Stimulated activated CD4-positive, alpha-beta T cell treated with anti-CD3 and anti-CD28 coated beads, Interleukin-4, amount 100 ng/mL, for 1 hour (primary cell): ENCODE data around the gene PLA2G12A.

Experiments
- DNase-seq: peaks from one replicate; pipeline ENCODE4 v3.0.0-alpha.2; 2020

PLA2G12A gene

DNA sequence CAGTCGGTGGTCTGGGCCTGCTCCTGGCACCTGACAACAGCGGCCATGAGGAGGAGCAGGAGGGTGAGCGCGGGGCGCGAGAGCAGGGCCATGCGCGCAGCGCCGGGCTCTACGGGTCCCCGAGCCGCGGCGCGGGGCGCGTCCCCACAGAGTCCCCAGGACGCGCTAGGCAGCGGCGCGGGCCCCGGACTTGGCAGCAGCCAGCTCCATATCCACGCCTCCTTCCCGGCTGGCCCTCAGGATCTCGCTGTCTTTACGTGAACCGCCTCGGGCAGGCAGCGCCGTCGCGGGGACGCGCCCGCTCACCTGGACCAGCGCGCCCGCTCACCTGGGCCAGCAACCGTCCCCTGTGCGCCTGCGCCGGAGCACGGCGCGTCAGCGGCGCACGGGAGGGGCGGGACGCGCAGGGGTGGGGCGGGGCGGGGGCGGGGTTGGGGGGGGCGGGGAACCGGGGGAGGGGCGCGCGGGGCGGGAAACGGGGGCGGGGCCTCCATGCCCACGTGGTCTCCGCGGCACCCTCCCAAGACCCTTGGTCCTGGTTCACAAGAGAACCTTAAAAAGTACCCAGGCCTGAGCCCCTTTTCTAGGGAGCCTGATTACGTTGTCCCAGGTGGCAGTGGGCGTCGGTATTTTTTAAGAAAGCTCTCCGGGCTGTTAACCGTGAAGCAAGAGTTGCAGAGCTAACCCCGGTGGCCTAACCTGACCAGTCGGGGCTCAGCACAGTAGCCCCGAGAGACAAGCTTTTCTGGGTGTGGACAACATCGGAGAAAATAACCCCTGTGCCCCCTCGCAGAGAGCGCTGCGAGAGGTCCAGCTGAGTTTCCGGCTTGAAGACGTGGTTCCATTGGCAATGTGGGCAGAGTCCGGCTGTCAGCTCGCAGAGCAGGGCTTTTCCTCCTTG is at the start of gene PLA2G12A:
Gene PLA2G12A (minus strand): TSS at position 353 of the 901 bp plus-strand sequence. CDS start 261 bp downstream, at position 92.
- DNase-seq: peak; percentile 77

DNA sequence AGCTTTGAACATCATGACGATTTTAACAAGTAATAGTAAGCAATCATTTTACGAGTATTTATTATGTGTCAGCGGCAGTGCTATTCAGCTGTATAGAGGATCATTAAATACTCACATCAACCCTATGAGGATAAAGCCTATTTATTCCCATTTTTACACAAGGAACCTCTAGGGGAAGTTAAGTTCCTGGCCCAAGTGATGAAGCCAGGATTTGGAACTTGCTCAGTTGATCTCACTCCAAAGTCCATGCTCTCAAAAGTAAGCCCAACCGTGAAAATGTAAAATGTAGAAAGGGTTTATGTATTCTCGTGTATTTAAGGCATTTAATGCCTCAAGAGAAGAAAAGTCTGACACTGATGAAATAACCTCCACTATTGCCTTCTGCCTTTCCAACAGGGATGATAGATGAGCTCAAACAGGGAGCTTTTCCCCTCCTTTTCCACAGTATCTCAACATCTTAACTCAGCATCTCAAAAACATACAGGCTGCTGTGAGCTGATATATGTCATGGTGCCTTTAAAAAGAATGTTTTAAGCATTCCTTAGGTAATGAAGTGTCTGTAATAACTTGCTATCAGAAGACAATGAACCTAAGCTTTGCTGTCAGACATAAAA is 35.0 kb upstream of the PLA2G12A start:
- DNase-seq: no peak

DNA sequence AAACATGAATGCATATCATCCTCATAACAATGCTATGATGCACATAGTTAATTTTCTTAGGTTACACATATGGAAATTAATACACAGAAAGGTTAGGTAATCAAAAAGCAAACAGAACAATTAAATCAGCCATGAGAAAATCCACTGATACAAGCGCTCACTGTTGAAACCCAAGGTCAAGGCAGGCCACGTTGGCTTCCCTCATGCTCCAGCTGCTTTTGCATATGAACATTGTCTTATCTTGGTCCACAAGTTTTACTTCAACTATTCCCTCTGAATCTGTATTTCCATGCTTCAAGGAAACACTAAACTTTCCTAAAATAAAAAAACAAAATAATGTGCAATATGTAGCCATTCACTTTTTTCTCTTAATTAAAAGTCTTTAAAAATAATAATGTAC is 34.5 kb upstream of the PLA2G12A start:
- DNase-seq: no peak

DNA sequence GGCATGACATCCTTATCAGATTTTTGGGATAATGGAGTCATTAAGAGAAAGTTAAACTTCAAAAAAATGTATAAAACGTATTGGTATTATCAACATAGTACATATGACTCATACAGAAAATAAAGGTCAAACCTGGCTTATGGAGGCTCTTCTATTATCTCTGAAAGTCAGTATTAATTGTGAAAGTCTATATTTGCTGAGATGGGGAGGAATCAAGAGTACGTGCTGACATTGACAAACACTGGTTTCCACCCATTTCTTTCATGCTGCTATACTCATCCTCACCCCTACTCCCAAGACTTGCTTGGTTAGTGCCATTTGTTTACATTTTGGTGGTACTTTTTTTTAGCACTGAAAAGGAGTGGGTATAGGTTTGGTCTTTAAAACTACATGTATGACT is 30.8 kb upstream of the PLA2G12A start:
- no peak for DNase-seq

DNA sequence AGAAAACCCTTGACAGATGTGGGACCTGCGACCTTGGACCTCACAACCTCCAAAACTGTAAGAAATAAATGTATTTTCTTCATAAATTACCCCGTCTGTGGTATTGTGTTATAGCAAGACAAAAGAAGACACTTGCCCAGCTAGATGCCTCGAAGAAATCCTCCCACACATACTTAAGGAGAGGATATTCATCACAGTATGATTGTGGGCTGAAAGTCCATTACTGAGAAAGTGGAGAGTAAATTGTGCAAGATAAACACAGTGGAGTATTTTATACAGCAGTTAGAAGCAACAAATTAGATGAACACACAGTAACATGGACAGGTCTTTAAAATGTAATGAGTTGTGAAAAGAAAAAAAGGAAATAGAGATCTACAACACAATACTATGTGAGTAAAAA is 25.8 kb upstream of the PLA2G12A start:
- DNase-seq: no peak

DNA sequence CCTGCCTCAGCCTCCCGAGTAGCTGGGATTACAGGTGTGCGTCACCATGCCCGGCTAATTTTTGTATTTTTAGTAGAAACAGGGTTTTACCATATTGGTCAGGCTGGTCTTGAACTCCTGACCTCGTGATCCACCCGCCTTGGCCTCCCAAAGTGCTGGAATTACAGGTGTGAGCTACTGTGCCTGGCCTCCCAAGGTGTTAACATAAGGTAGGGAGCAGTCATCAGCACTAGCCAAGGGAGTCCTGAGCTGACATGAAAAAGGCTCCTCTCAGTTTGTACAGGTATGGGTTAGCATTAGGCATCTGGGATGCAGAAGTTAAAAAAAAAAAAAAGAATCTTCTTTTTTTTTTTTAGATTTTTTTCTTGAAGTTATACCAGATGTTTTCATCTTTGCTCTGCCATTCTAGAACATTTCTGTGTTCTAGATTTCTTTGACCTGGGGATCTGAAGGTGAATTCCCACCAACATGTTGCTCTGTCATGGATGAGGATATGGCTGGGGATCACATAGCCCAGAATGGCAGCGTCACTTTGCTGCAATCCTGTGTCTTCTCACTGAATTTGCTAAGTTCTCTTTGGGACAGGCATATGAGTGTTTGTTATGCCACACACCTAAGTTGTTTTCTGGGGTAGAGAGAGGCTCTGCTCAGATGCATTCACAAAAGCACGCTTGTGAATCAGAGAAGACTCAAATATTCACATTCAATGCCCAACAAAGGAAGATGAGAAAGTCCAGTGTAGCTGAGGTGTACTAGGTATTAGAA is 24.4 kb upstream of the PLA2G12A start:
- DNase-seq: no peak

DNA sequence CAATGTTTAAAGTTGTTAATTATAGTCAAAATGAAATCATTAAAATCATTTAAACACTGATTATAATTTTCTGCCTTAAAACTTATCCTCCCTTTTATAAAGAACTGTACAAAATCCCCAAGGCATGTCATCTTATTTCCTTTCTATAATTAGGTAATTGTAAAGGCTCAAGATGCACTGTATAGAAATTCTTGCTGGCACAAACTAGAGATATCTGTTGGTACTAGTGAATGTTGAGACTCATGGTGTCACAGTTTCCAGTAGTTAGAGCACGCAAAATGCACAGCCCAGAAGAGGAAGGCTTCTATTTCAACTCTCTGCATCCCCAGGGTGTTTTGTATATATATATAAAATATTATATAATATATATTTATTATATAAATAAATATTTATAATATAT is 22.7 kb upstream of the PLA2G12A start:
- no peak for DNase-seq

DNA sequence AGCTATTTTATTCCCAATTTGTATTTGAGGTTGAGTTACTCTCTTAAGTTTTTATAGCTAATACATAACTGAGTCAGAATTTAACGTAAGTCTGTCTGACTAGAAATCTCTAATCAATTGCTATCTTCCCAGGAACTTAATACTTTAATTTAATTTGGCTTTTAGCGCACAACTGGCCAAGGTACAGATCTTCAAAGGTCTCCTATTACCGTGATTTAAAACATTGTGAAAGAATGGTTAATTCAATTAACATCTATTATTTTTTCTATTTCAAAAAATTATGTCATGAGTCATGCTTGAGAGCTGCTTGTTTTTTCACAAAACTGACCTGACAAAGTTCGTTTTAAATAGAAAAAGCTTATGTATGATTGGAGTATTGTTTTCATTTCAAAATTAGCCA is 22.0 kb upstream of the PLA2G12A start:
- no peak for DNase-seq

DNA sequence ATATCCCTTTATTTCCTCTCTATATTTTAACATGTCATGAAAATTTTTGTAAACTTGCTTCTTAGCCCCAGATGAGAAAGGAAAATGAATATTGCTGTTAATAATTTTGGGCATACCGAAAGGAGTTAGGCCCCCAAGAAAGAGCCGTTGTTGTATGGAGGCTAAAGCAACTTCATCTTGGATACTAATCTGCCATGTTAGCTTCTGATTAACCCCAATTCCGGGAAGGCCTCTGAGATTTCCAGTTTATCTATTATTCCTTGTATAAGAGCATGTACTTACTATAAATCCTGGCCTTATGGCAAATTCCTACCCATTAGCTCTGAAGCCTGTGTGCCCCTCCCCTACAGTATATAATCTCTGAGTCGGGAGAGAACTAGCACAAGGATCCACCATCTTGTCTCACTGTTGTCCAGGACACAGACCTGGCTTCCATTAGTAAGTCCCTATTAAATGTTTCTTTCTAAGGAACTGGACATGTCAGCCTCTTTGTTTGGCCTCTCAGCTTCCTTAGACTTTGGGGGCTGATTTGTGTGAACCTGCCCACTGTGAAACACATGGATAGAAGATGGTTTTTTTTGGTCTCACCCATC is 20.9 kb upstream of the PLA2G12A start:
- no peak for DNase-seq

DNA sequence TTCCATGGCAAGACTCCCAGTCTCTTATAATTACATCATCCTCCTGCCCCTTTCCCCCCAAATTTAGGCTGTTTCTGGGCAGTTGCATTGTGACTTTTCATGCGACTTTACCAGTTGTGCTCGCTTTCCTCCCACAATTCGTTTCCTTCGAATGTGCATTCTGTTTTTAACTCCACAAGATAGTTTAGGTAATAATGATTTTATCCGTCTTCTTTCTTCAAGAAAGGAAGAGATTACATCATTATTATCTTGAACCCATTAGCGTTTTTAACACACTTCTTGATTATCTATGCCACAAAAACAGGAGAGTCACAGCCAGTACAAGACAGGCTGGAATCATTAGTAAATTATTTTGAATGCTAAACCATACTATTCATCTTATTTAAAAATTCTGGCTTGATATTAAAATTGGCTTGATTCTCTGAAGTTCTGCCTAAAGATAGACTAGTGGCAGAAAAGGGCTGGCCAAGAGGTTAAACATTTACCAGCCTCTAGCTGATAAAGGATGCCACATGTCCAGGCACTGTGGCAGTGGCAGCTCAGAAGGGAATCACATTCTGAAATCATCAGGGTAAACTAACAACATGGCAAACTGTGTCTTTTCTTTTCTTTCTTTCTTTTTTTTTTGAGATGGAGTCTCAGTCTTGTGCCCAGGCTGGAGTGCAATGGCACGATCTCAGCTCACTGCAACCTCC is 19.7 kb upstream of the PLA2G12A start:
- no peak for DNase-seq

DNA sequence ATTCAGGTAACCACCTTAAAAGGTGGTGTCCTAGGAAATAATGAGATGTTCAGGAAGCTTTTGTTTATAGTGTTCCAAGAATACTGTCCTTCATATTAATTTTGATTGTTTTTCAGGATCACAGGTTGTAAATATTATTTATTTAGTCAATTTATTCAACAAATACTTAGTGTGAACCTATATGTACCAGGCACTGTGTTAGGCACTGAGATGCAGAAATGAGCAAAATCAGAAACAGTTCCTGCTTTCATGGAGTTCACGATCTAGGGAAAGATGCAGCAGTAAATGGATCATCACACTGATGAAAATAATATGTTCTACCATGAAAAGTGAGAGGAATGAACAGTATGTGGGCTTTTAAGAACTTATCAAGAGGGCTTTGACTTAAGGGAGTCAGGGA is 18.2 kb upstream of the PLA2G12A start:
- no peak for DNase-seq

DNA sequence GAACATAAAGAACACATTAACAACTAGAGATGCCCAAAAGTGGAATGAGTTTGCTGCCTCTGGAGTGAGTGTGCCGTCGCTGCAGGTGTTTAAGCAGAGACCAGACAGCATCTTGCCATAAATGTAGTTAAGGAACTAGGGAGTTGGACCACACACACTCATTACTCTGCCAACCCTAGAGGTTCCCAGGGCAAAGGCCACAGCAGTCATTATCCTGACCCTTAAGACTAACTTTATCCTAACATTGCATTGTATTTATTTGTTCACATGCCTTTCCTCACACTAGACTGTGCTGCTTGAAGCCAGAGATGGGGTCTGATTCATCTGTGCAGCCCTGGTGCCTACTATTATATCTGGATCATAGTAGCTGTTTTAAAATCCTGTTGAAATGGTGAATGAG is 16.9 kb upstream of the PLA2G12A start:
- DNase-seq: no peak

DNA sequence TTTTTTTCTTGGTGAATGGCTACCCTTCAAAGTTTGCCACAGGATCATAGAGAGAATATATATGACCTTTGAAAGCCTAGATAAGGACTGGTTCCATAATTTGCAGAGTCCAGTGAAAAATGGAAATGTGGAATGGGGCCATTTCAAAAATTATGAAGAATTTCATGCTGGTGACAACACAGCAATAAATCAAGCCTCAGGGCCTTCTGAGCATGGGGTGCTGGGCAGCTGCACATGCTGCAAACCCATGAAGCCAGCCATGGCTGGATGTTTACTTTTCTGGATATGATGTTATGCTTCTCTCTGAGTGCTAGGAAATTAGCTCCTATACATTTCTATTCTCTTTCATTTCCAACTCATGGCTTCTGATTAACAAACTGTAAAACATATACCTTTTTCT is 16.0 kb upstream of the PLA2G12A start:
- no peak for DNase-seq

DNA sequence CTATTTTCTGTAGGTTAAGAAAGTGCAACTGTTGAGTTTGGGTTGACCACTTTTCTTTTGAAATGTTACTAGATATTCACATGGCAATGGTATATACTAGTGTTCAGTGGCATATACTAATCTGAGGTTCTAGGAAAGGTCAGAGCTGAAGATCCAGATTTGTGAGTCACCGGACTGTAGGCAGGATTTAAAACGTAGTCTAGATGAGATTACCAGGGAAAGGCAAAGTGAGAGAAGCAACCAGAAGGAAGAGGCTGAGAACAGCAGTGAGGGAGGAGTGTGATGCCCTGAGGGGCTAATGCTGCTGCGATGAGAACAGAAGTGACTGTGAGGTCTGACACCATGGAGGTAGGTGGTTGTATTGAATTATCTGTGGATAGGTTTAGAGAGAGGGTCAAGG is 9.7 kb upstream of the PLA2G12A start:
- no peak for DNase-seq

DNA sequence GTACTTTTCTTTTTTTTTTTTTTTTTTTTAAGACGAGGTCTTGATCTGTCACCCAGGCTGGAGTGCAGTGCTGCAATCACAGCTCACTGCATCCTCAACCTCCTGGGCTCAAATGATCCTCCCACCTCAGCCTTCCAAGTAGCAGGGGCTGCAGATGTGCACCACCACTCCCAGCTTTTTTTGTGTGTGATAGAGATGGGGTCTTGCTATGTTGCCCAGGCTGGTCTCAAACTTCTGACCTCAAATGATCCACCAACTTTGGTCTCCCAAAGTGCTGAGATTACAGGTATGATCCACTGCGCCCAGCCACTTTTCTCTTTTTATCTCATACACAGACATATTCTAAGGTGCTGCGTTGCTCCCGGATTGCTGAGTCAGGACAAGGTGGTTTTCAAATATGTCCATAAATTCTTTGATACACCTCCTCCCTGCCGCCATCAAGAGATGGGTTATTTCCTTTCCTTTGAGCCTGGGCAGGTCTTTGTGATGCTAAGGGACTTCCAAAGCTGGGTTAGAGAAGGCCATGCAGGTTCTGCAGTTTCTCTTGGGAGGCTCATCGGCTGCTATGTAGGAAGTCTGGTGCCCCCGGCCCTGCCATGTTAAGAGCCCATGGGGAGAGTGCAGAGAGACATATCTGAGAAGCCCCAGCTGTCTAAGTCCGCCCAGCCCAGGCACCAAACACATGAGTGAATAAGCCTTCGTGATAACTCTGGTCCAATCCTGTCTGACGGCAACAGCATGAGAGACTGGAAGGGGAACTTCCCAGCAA is 8.4 kb upstream of the PLA2G12A start:
- DNase-seq: no peak

DNA sequence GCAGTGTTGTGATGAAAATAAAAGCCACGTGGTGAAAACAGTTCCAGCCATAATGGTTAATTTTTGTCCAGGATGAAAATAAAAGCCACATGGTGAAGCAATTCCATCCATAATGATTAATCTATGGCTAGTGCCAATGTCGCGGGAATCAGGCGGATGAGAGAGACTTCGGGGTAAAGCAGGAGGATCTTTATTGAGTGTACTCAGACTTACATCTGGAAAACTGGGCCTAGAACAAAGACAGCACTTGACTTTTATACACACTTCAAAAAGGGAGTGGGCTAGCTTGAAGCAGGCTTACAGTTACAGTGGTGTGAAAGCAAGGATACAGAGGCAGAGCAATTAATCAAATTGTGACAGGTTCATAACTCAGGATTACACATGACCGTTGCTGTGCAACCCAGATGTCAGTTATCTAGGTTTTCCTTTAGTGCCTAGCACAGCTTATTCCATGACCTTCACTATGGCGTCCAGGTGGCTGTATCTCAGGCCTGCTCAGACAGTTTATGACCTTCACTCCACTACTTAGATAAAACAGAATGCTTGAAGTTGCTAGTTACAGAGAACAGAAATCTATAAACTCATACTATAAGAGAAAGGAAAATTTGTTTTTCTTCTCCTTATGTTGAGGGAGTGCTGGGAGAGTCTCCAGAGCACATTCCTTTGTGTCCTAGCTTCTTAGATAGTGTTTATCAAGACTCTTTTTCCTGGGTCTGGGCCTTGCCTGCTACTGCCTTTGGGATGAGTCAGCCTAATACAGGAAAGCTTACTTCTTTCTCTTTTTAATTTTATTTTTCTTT is 5.9 kb upstream of the PLA2G12A start:
- DNase-seq: no peak

DNA sequence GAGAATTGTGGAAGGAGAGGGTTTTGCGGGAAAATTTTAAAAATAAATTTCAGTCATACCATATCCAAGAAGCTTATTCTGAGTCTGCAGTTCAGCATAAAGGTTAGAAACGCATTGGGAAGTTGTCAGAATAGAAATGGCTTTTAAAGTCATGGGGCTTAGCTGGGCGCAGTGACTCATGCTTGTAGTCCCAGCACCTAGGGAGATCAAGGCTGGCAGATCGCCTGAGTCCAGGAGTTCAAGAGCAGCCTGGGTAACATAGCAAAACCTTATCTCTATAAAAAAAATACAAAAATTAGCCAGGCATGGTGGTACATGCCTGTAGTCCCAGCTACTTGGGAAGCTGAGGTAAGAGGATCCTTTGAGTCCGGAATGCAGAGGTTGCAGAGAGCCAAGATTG is 3.9 kb upstream of the PLA2G12A start:
- DNase-seq: no peak

DNA sequence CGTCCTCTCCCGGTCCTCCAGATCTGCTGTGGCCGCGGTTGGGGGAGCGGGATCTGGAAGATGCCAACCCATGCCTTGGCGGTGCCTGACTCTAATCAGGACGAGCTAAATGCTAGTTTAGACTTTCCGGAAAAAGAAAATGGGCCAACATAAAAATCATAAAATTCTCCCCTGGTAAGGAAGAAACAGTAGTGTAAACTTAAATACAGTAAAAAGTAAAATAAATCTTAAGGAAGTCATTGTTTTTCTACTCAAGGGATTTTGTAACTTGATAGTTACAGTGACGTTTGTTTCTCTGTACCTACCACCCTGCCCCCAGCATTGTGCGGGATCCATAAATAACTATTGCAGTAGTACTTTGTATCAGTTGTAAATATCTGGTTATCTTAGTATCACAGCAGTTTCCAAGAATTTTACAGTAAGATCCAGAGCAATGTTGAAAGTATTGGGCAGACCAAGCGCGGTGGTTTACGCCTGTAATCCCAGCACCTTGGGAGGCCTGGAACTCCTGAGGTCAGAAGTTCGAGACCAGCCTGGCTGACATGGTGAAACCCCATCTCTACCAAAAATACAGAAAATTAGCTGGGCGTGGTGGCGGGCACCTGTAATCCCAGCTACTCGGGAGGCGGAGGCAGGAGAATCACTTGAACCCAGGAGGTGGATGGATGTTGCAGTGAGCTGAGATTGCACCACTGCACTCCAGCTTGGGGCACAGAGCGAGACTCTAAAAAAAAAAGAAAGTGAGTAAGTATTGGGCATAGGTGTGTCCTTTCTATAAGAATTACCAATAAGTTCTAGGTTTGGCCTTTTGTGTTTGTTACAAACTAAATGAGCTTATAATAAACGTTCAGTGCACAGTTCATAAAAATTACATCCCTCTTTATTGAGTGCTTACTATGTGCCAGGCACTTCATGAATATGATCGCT is 1.0 kb upstream of the PLA2G12A start:
- DNase-seq: no peak

DNA sequence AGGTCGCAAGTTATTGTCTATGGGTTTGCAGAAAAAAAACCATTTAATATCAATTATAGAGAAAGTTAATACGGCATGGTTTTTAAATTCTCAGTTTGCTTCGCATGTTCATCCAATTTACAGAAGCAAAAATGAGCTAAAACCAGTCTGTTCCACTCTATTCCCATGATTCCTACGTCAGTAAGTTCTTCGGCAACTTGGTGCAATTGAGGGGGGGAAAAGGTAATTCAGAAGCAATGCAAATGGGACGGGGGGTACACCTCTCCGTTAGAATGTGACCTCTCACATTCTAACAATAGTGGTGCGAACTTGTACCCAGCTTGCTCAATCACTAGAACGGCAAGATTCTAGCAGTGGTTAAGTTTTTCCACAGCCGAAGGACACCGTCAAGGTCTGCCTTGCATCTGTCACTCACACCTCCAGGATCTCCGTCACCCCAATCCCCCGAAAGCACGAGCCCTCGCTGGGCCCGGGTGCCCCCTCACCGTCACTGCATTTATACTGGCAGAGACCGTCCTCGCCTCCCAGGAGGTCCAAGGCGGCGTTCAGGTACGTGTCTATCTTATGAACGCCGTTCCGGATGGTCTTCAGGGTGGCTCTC is 653 bp downstream of the PLA2G12A start:
- no peak for DNase-seq
